NB4 (cell line): ENCODE measurements around the gene DIS3L.

Experiments
- POLR2A ChIP-seq: IDR thresholded peaks from 2 replicates; pipeline ENCODE4 v1.6.1; 2011; ENCODE audit warnings: mild to moderate bottlenecking; ENCODE audit not compliant: insufficient read length; ENCODE audit errors: extremely low read depth
- TF ChIP-seq, protein P1 (sequence below): IDR thresholded peaks from one replicate; pipeline ENCODE4 v1.5.1; 2012; ENCODE audit warnings: low read depth, low read length

DNA sequence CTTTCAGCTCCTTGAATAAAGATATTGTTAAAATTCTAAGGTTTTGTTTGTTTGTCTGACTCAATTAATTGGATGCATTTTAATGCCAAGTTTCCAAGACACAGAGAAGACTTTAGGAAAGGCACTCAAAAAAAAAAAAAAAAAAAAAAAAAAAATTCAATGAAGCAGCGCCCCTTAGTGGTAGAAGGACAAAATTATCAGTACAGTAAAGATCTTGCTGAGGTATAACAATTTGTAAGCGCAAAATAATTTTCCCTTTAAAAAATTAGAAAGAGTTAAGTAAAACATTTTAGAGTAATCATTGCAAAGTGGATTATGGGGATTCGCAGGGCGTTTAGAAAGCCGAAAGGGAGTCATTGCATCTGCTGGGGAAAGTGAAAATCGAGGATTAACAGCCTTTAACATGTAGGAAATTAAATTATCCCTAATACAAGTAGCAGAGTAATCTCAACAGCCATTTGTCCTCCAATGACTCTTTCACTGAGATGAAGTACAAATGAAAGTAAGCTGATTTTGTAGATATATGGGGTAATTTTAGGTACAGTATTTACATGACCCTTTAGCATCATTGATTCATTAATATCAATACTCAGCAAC is 5.8 kb upstream of the DIS3L start:
- TF ChIP-seq, protein P1, sequence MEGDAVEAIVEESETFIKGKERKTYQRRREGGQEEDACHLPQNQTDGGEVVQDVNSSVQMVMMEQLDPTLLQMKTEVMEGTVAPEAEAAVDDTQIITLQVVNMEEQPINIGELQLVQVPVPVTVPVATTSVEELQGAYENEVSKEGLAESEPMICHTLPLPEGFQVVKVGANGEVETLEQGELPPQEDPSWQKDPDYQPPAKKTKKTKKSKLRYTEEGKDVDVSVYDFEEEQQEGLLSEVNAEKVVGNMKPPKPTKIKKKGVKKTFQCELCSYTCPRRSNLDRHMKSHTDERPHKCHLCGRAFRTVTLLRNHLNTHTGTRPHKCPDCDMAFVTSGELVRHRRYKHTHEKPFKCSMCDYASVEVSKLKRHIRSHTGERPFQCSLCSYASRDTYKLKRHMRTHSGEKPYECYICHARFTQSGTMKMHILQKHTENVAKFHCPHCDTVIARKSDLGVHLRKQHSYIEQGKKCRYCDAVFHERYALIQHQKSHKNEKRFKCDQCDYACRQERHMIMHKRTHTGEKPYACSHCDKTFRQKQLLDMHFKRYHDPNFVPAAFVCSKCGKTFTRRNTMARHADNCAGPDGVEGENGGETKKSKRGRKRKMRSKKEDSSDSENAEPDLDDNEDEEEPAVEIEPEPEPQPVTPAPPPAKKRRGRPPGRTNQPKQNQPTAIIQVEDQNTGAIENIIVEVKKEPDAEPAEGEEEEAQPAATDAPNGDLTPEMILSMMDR = peak; percentile 35
- TF ChIP-seq POLR2A = no peak
